Measurements from ENCODE around the gene SBF1. TPM values are rescaled to one million over a fixed set of nuclear protein-coding genes. Genes with fewer than 3 reads are reported as not detected.
"Not testable (repeated sequence)": the region's sequence is repeated elsewhere in the genome, so short reads cannot be mapped to it uniquely, and the experiment has no call there.

The SBF1 gene
- total RNA-seq, 1 experiment from 2014 or later, result 97.2 TPM

DNA sequence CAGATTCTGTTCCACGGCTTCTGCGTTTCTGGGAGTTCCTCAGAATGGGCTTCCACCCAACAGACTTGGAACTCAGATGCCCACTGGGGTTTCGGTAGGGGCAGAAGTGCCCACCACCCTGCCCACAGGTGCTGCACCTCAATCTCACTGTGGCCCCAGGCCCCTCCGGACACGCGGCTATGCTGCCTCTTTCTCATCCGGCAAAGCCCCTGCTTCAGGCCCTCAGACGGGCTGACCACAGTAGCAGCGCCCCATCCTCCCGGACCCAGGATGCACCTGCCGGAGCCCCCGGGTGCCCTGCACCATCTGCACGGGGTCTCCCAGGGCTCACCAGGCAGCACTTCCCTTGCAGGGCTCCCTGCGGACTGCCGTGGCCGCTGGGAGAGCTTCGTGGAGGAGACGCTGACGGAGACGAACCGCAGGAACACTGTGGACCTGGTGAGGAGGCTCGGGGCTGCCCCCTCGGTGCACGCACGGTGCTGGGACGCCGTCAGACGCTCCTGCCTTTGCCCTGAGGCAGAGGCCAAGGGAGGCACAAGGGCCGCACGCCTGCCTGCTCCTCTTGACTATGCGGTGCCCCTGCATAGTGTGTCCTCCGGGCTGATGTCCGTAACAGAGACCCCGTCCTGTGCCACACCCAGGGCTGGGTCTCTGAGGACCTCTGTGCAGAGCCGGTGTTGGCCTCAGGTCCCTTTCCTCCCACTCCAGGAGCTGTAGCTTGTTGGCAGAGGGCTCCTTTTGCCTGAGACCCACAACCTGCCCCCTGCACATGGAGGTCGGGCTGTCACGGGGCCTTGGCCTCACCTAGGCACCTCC, 38.6 kb downstream of the SBF1 start:
- Histone ChIP-seq H3K9me3 (ENCODE audit: low read depth, low read length, poor library complexity, severe bottlenecking) (no peaks in the 10 kb centered on the region), H3K27ac (ENCODE audit: low read depth, low read length, poor library complexity, severe bottlenecking) (no peak overlapping the region), H3K27me3 (replicated peaks; ENCODE audit: insufficient read depth, low read depth, low read length, poor library complexity) (no peaks in the 10 kb centered on the region), H3K4me1 (ENCODE audit: insufficient read depth, low read length, poor library complexity, severe bottlenecking) (no peaks in the 10 kb centered on the region), H3K36me3 (ENCODE audit: insufficient read depth, low read length, poor library complexity, severe bottlenecking) (peaks cover 62% of the 10 kb centered on the region), H3K4me3 (ENCODE audit: low read depth, low read length, poor library complexity, severe bottlenecking) (no peak overlapping the region)
- TF ChIP-seq, protein P1, sequence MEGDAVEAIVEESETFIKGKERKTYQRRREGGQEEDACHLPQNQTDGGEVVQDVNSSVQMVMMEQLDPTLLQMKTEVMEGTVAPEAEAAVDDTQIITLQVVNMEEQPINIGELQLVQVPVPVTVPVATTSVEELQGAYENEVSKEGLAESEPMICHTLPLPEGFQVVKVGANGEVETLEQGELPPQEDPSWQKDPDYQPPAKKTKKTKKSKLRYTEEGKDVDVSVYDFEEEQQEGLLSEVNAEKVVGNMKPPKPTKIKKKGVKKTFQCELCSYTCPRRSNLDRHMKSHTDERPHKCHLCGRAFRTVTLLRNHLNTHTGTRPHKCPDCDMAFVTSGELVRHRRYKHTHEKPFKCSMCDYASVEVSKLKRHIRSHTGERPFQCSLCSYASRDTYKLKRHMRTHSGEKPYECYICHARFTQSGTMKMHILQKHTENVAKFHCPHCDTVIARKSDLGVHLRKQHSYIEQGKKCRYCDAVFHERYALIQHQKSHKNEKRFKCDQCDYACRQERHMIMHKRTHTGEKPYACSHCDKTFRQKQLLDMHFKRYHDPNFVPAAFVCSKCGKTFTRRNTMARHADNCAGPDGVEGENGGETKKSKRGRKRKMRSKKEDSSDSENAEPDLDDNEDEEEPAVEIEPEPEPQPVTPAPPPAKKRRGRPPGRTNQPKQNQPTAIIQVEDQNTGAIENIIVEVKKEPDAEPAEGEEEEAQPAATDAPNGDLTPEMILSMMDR (conservative IDR thresholded peaks at IDR 0.05; ENCODE audit: low read depth, low read length), result no peak
- TF ChIP-seq EZH2 (IDR thresholded peaks at IDR 0.05; ENCODE audit: borderline replicate concordance, low read depth, low read length, poor library complexity, severe bottlenecking), result no peak
- POLR2A ChIA-PET (ENCODE audit: low non-redundant PET), result no interaction called here
- intact Hi-C loops (cut with micrococcal nuclease; ENCODE audit: unreplicated experiment), result no loop called here
- CTCF ChIA-PET, result no interaction called here
- DNase-seq (ENCODE audit: low spot score), result no peak
- no TSS peak for BruUV-seq (replicated peaks)

DNA sequence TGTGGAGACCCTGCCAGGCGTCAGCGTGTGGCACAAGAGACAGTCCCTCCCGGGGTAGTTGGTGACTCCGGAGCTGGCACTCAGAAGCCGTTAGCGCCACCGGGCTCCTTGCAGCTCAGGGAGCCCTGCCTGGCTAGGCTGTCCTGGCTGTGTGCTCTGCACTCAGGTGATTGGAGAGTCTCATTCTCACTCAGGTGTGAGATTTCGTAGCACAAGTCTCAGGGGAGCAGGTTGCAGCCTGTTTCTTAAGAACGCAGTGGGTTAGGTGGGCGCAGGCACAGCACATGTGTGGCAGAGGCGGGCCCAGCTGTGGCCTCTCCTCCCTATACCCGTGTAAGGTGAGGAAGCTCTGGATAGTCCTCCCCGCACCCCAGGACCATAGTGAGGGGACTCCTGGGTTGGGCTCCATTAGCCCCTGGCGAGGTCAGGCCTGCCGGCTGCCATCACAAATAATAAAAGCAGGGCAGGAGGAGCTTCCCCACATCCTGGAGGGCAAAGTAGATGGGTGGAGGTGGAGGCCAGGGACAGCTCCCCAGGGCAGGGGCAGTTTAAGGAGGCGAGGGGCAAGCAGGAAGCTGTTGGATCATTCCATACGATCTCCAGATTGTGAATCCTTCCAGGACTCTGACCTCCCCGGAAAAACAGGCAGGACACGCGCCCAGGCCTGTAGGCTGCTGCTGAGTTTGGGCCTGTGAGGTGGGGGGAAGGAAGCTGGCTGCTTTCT, 39.4 kb downstream of the SBF1 start:
- POLR2A ChIA-PET (ENCODE audit: low non-redundant PET), result no interaction called here
- Histone ChIP-seq H3K4me3 (ENCODE audit: low read depth, low read length, poor library complexity, severe bottlenecking) (no peak overlapping the region), H3K27ac (ENCODE audit: low read depth, low read length, poor library complexity, severe bottlenecking) (no peak overlapping the region), H3K4me1 (ENCODE audit: insufficient read depth, low read length, poor library complexity, severe bottlenecking) (no peaks in the 10 kb centered on the region), H3K27me3 (replicated peaks; ENCODE audit: insufficient read depth, low read depth, low read length, poor library complexity) (no peaks in the 10 kb centered on the region), H3K36me3 (ENCODE audit: insufficient read depth, low read length, poor library complexity, severe bottlenecking) (peaks cover 61% of the 10 kb centered on the region), H3K9me3 (ENCODE audit: low read depth, low read length, poor library complexity, severe bottlenecking) (no peaks in the 10 kb centered on the region)
- intact Hi-C loops (cut with micrococcal nuclease; ENCODE audit: unreplicated experiment), result no loop called here
- TF ChIP-seq EZH2 (IDR thresholded peaks at IDR 0.05; ENCODE audit: borderline replicate concordance, low read depth, low read length, poor library complexity, severe bottlenecking), result no peak
- TF ChIP-seq, protein P1 (conservative IDR thresholded peaks at IDR 0.05; ENCODE audit: low read depth, low read length), result no peak
- BruUV-seq (replicated peaks), result no TSS peak
- DNase-seq (ENCODE audit: low spot score), result no peak
- CTCF ChIA-PET, result no interaction called here

- DNase-seq (ENCODE audit: low spot score), result no peak
- intact Hi-C loops (cut with micrococcal nuclease; ENCODE audit: unreplicated experiment), result no loop called here
These were observed 40.0 kb downstream of the SBF1 start for GRCh38 chr22:50434849-50435248.

DNA sequence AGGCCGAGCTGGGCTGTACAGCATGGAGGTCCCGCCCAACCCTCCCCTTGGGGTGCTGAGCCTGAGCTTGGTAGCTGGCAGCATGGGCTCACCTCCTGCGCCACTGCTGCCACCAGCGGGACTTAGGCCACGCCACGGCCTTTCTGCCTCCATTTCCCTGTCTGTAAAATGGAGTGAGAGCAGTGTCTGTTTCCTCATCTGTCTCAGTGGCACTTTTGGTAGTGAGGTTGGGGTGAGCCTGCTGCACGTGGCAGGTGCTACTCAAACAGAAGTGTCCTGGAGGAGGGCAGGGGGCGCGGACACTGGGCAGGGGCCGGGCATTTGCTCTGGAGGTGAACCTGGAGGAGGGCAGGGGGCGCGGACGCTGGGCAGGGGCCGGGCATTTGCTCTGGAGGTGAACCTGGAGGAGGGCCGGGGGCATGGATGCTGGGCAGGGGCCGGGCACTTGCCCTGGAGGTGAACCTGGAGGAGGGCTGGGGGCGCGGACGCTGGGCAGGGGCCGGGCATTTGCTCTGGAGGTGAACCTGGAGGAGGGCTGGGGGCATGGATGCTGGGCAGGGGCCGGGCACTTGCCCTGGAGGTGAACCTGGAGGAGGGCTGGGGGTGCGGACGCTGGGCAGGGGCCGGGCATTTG, 41.8 kb downstream of the SBF1 start:
- H3K27ac ChIP-seq (ENCODE audit: low read depth, low read length, poor library complexity, severe bottlenecking); POLR2A ChIA-PET (ENCODE audit: low non-redundant PET); H3K9me3 ChIP-seq (ENCODE audit: low read depth, low read length, poor library complexity, severe bottlenecking); BruUV-seq (replicated peaks); H3K4me3 ChIP-seq (ENCODE audit: low read depth, low read length, poor library complexity, severe bottlenecking); CTCF ChIA-PET; H3K4me1 ChIP-seq (ENCODE audit: insufficient read depth, low read length, poor library complexity, severe bottlenecking); intact Hi-C loops (cut with micrococcal nuclease; ENCODE audit: unreplicated experiment); DNase-seq (ENCODE audit: low spot score); H3K27me3 ChIP-seq (replicated peaks; ENCODE audit: insufficient read depth, low read depth, low read length, poor library complexity): not testable (repeated sequence)
- peaks cover 59% of the 10 kb centered on the region for H3K36me3 ChIP-seq (ENCODE audit: insufficient read depth, low read length, poor library complexity, severe bottlenecking)

More at GRCh38 chr22:50434849-50435248, 40.0 kb downstream of the SBF1 start:
- TF ChIP-seq EZH2 (IDR thresholded peaks at IDR 0.05; ENCODE audit: borderline replicate concordance, low read depth, low read length, poor library complexity, severe bottlenecking), result no peak
- TF ChIP-seq, protein P1 (conservative IDR thresholded peaks at IDR 0.05; ENCODE audit: low read depth, low read length), result no peak
- H3K9me3 ChIP-seq (ENCODE audit: low read depth, low read length, poor library complexity, severe bottlenecking), result no peaks in the 10 kb centered on the region
- H3K4me1 ChIP-seq (ENCODE audit: insufficient read depth, low read length, poor library complexity, severe bottlenecking), result no peaks in the 10 kb centered on the region
- no peak overlapping the region for H3K4me3 ChIP-seq (ENCODE audit: low read depth, low read length, poor library complexity, severe bottlenecking)
- ChIA-PET CTCF (no interaction called here), POLR2A (ENCODE audit: low non-redundant PET) (no interaction called here)
- H3K27me3 ChIP-seq (replicated peaks; ENCODE audit: insufficient read depth, low read depth, low read length, poor library complexity), result no peaks in the 10 kb centered on the region
- no peak overlapping the region for H3K27ac ChIP-seq (ENCODE audit: low read depth, low read length, poor library complexity, severe bottlenecking)
- no TSS peak for BruUV-seq (replicated peaks)
- H3K36me3 ChIP-seq (ENCODE audit: insufficient read depth, low read length, poor library complexity, severe bottlenecking), result peaks cover 60% of the 10 kb centered on the region

Data from A673 (cell line).